ENCODE results near the gene SLC16A11. TPM values are rescaled to one million over a fixed set of nuclear protein-coding genes. Genes with fewer than 3 reads are reported as not detected.
A peak's percentile ranks its signal among the peaks of the same experiment; 100 is the strongest.
"Not testable (repeated sequence)": the region's sequence is repeated elsewhere in the genome, so short reads cannot be mapped to it uniquely, and the experiment has no call there.

Gene SLC16A11
- total RNA-seq, 1 donor from 2014 or later, result not detected

GRCh38 chr17:6995500-6996255 is 48.2 kb downstream of the SLC16A11 start, which contains the start of gene ALOX12:
ALOX12 (plus strand) TSS chr17:6996049; CDS start chr17:6996118, 69 bp downstream.
- no peak for DNase-seq (ENCODE audit: low read depth)
- Histone ChIP-seq H3K4me3 (ENCODE audit: low read depth, low read length) (peak within 1 kb of the TSS; percentile 4), H3K27me3 (ENCODE audit: control insufficient read depth, insufficient read depth, low read length) (peaks cover 18% of the 10 kb centered on the region)

GRCh38 chr17:6994666-6995256 is 49.1 kb downstream of the SLC16A11 start:
- H3K36me3 ChIP-seq (ENCODE audit: control insufficient read depth, insufficient read depth, low read length), result no peaks in the 10 kb centered on the region
- H3K4me3 ChIP-seq (ENCODE audit: low read depth, low read length), result no peak overlapping the region
- no peak for DNase-seq (ENCODE audit: low read depth)
- TF ChIP-seq, protein P1, sequence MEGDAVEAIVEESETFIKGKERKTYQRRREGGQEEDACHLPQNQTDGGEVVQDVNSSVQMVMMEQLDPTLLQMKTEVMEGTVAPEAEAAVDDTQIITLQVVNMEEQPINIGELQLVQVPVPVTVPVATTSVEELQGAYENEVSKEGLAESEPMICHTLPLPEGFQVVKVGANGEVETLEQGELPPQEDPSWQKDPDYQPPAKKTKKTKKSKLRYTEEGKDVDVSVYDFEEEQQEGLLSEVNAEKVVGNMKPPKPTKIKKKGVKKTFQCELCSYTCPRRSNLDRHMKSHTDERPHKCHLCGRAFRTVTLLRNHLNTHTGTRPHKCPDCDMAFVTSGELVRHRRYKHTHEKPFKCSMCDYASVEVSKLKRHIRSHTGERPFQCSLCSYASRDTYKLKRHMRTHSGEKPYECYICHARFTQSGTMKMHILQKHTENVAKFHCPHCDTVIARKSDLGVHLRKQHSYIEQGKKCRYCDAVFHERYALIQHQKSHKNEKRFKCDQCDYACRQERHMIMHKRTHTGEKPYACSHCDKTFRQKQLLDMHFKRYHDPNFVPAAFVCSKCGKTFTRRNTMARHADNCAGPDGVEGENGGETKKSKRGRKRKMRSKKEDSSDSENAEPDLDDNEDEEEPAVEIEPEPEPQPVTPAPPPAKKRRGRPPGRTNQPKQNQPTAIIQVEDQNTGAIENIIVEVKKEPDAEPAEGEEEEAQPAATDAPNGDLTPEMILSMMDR (IDR thresholded peaks at IDR 0.05; ENCODE audit: insufficient read depth, low read length, poor library complexity, severe bottlenecking), result no peak
- H3K27me3 ChIP-seq (ENCODE audit: control insufficient read depth, insufficient read depth, low read length), result peaks cover 18% of the 10 kb centered on the region

More at GRCh38 chr17:6995500-6996255, 48.2 kb downstream of the SLC16A11 start, which contains the start of gene ALOX12:
- H3K36me3 ChIP-seq (ENCODE audit: control insufficient read depth, insufficient read depth, low read length), result no peaks in the 10 kb centered on the region
- TF ChIP-seq, protein P1 (IDR thresholded peaks at IDR 0.05; ENCODE audit: insufficient read depth, low read length, poor library complexity, severe bottlenecking), result no peak

- no peak for DNase-seq (ENCODE audit: low read depth)
- TF ChIP-seq, protein P1 (IDR thresholded peaks at IDR 0.05; ENCODE audit: insufficient read depth, low read length, poor library complexity, severe bottlenecking), result no peak
- peaks cover 18% of the 10 kb centered on the region for H3K27me3 ChIP-seq (ENCODE audit: control insufficient read depth, insufficient read depth, low read length)
- H3K36me3 ChIP-seq (ENCODE audit: control insufficient read depth, insufficient read depth, low read length), result no peaks in the 10 kb centered on the region
- no peak overlapping the region for H3K4me3 ChIP-seq (ENCODE audit: low read depth, low read length)
Measured at GRCh38 chr17:6994118-6994598, 49.7 kb downstream of the SLC16A11 start.

DNA sequence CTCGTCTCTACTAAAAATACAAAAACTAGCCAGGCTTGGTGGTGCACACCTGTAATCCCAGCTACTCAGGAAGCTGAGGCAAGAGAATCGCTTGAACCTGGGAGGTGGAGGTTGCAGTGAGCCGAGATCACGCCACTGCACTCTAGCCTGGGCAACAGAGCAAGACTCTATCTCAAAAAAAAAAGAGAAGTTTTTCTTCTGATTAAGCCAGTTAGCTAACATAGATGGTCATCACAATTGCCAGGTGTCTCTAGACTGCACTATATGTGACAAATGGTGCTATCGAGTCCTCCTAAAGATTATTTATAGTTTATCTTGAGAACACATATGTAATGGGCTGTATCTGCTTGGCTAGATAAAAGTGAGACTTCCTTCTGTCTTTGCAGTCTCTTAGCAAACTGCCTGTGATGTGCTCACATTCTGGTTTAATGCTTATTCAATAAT is 50.3 kb downstream of the SLC16A11 start:
- not testable (repeated sequence) for H3K4me3 ChIP-seq (ENCODE audit: low read depth, low read length); DNase-seq (ENCODE audit: low read depth); H3K36me3 ChIP-seq (ENCODE audit: control insufficient read depth, insufficient read depth, low read length)
- H3K27me3 ChIP-seq (ENCODE audit: control insufficient read depth, insufficient read depth, low read length), result peaks cover 18% of the 10 kb centered on the region

Other genes with a start within 250 kb of the SLC16A11 start
- gene TEKT1, start 212.4 kb downstream of the SLC16A11 start, total RNA-seq, result not detected in 2 replicates
- gene ALOX12, start 48.0 kb downstream of the SLC16A11 start, total RNA-seq, result 1.4 and 1.7 TPM in 2 replicates
- gene RNASEK, start 31.5 kb downstream of the SLC16A11 start, total RNA-seq, result 375 and 389 TPM in 2 replicates
- 0.08 TPM in 1 of 2 replicates, not detected in the other for gene BCL6B, start 21.0 kb downstream of the SLC16A11 start, total RNA-seq
- 3.4 and 6.0 TPM in 2 replicates for gene SLC16A13, start 8.1 kb downstream of the SLC16A11 start, total RNA-seq
- gene CLEC10A, start 36.2 kb upstream of the SLC16A11 start, total RNA-seq, result not detected in 2 replicates
- gene ASGR2, start 70.7 kb upstream of the SLC16A11 start, total RNA-seq, result not detected in 2 replicates
- gene ASGR1, start 135.3 kb upstream of the SLC16A11 start, total RNA-seq, result 6.9 and 9.0 TPM in 2 replicates
- 6.1 and 12.9 TPM in 2 replicates for gene DLG4, start 175.7 kb upstream of the SLC16A11 start, total RNA-seq
- gene ACADVL, start 175.8 kb upstream of the SLC16A11 start, total RNA-seq, result 219 and 344 TPM in 2 replicates
- 57.1 and 69.8 TPM in 2 replicates for gene DVL2, start 190.4 kb upstream of the SLC16A11 start, total RNA-seq
- 41.3 and 53.3 TPM in 2 replicates for gene PHF23, start 195.4 kb upstream of the SLC16A11 start, total RNA-seq
- gene GABARAP, start 198.4 kb upstream of the SLC16A11 start, total RNA-seq, result 277 and 595 TPM in 2 replicates
- 96.0 and 97.1 TPM in 2 replicates for gene CTDNEP1, start 207.6 kb upstream of the SLC16A11 start, total RNA-seq
- 20.8 and 29.0 TPM in 2 replicates for gene ELP5, start 208.1 kb upstream of the SLC16A11 start, total RNA-seq
- 248 and 250 TPM in 2 replicates for gene CLDN7, start 218.4 kb upstream of the SLC16A11 start, total RNA-seq
- 0.38 and 1.1 TPM in 2 replicates for gene SLC2A4, start 237.6 kb upstream of the SLC16A11 start, total RNA-seq